ENCODE results near the gene VAT1L.

VAT1L gene

GRCh38 chr16:77836801-77837200 is 48.4 kb downstream of the VAT1L start:
- Mint-ChIP-seq H3K27me3 (no peaks in the 10 kb centered on the region), H3K4me1 (no peaks in the 10 kb centered on the region), H3K9me3 (no peaks in the 10 kb centered on the region), H3K27ac (no peak overlapping the region), H3K4me3 (no peak overlapping the region), H3K36me3 (no peaks in the 10 kb centered on the region)
- no peak for DNase-seq
- CTCF ChIA-PET: no interaction called here

GRCh38 chr16:77838597-77839255 is 50.4 kb downstream of the VAT1L start:
- Mint-ChIP-seq H3K27ac (no peak overlapping the region), H3K9me3 (no peaks in the 10 kb centered on the region), H3K36me3 (no peaks in the 10 kb centered on the region), H3K4me1 (no peaks in the 10 kb centered on the region), H3K4me3 (no peak overlapping the region), H3K27me3 (no peaks in the 10 kb centered on the region)
- CTCF ChIA-PET: no interaction called here
- no peak for DNase-seq

- Mint-ChIP-seq H3K9me3 (no peaks in the 10 kb centered on the region), H3K4me1 (no peaks in the 10 kb centered on the region), H3K4me3 (no peak overlapping the region), H3K27ac (no peak overlapping the region), H3K36me3 (no peaks in the 10 kb centered on the region), H3K27me3 (no peaks in the 10 kb centered on the region)
- DNase-seq: no peak
- CTCF ChIA-PET: no interaction called here
These were observed 51.7 kb downstream of the VAT1L start for GRCh38 chr16:77840093-77840492.

DNA sequence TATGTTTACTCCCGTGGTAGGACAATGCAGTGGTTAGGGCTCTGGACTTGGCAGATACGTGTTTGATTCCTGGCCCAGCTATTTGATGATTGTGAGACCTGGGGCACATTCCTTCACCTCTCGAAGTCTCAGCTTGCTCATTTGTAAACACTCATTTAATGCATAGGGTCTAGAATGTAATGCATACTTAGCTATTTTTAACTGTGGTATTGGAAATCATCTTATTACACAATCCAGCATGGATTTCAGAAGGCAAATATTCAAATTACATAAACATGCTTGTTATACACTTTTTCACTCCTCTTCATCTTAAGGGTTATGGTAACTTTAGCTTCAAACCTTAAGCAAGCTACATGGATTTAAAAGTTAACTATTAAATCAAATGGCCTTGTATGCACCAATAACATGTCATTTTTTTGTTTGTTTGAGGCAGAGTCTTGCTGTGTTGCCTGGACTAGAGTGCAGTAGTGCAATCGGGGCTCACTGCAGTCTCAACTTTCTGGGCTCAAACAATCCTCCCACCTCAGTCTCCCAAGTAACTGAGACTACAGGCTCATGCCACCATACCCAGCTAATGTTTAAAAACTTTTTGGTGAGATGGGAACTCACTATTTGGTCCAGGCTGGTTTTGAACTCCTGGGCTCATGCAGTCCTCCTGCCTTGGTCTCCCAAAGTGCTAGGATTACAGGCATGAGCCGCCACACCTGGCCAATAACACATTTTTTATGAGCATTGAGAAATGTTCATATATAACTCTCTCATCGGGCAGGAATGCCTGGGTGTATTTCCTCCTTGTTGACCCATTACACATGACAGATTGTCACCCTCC is 52.5 kb downstream of the VAT1L start:
- Mint-ChIP-seq H3K27me3 (no peaks in the 10 kb centered on the region), H3K27ac (no peak overlapping the region), H3K36me3 (no peaks in the 10 kb centered on the region), H3K4me1 (no peaks in the 10 kb centered on the region), H3K4me3 (no peak overlapping the region), H3K9me3 (no peaks in the 10 kb centered on the region)
- CTCF ChIA-PET: interaction anchor here (1.0 kb wide), 1 partner anchor 103 kb away, joined by 6 read pairs; no protein-coding TSS in a partner anchor
- no peak for DNase-seq

DNA sequence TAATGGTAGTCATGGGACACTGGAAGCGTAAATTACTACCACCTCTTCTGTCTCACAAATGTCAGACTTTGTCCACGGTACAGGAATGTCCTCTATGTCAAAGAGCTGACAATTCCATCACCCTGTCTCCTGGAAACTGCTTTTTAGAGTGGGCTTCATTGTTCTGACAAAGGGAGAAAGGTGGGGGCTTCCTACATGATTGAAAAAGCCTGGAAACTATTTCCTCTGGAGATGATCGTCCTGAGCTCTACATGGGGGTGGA is 53.1 kb downstream of the VAT1L start:
- Mint-ChIP-seq H3K4me1 (no peaks in the 10 kb centered on the region), H3K27ac (no peak overlapping the region), H3K9me3 (no peaks in the 10 kb centered on the region), H3K27me3 (no peaks in the 10 kb centered on the region), H3K36me3 (no peaks in the 10 kb centered on the region), H3K4me3 (no peak overlapping the region)
- DNase-seq: no peak
- CTCF ChIA-PET: interaction anchor here (1.0 kb wide), 1 partner anchor 102 kb away, joined by 6 read pairs; no protein-coding TSS in a partner anchor

DNA sequence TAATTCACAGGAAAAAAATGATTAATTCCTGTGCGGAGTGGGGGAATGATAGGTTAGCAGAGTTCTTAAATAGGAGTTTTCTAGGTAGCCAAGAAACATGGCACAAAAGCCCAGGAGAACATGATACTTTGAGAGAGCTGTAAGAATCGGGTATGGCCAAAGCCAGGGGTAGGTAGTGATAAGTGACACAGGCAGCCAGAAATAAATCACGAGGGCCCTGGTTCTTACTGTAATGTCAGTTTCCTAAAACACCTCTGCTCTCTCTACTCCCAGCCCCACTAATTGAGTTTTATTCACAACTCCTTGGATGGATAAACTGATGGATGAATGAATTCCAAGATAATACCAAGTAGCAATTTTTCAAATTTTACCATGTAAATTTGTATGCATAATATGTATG is 54.1 kb downstream of the VAT1L start:
- no peak for DNase-seq
- CTCF ChIA-PET: no interaction called here
- no peaks in the 10 kb centered on the region for H3K9me3 Mint-ChIP-seq
- H3K4me1 Mint-ChIP-seq: no peaks in the 10 kb centered on the region
- no peak overlapping the region for H3K27ac Mint-ChIP-seq
- no peak overlapping the region for H3K4me3 Mint-ChIP-seq
- no peaks in the 10 kb centered on the region for H3K27me3 Mint-ChIP-seq
- H3K36me3 Mint-ChIP-seq: no peaks in the 10 kb centered on the region

GRCh38 chr16:77843405-77843804 is 55.0 kb downstream of the VAT1L start:
- CTCF ChIA-PET: no interaction called here
- Mint-ChIP-seq H3K27ac (no peak overlapping the region), H3K9me3 (no peaks in the 10 kb centered on the region), H3K4me3 (no peak overlapping the region), H3K27me3 (no peaks in the 10 kb centered on the region), H3K4me1 (no peaks in the 10 kb centered on the region), H3K36me3 (no peaks in the 10 kb centered on the region)
- no peak for DNase-seq

- Mint-ChIP-seq H3K4me3 (no peak overlapping the region), H3K27ac (no peak overlapping the region), H3K27me3 (no peaks in the 10 kb centered on the region), H3K9me3 (no peaks in the 10 kb centered on the region), H3K4me1 (no peaks in the 10 kb centered on the region), H3K36me3 (no peaks in the 10 kb centered on the region)
- DNase-seq: no peak
- CTCF ChIA-PET: no interaction called here
These were observed 56.4 kb downstream of the VAT1L start for GRCh38 chr16:77844801-77845200.

- H3K27ac Mint-ChIP-seq: no peak overlapping the region
- no peaks in the 10 kb centered on the region for H3K4me1 Mint-ChIP-seq
- no peaks in the 10 kb centered on the region for H3K9me3 Mint-ChIP-seq
- DNase-seq: no peak
- H3K27me3 Mint-ChIP-seq: no peaks in the 10 kb centered on the region
- CTCF ChIA-PET: no interaction called here
- no peak overlapping the region for H3K4me3 Mint-ChIP-seq
- H3K36me3 Mint-ChIP-seq: no peaks in the 10 kb centered on the region
These were observed 61.4 kb downstream of the VAT1L start for GRCh38 chr16:77849646-77850258.

GRCh38 chr16:77850636-77851333 is 62.4 kb downstream of the VAT1L start:
- H3K9me3 Mint-ChIP-seq: no peaks in the 10 kb centered on the region
- no peak overlapping the region for H3K27ac Mint-ChIP-seq
- CTCF ChIA-PET: interaction anchor here (1.2 kb wide), 1 partner anchor 152 kb away, joined by 3 read pairs; no protein-coding TSS in a partner anchor
- DNase-seq: no peak
- H3K4me1 Mint-ChIP-seq: no peaks in the 10 kb centered on the region
- H3K27me3 Mint-ChIP-seq: no peaks in the 10 kb centered on the region
- no peaks in the 10 kb centered on the region for H3K36me3 Mint-ChIP-seq
- no peak overlapping the region for H3K4me3 Mint-ChIP-seq

- Mint-ChIP-seq H3K36me3 (no peaks in the 10 kb centered on the region), H3K27ac (no peak overlapping the region), H3K4me3 (no peak overlapping the region), H3K27me3 (no peaks in the 10 kb centered on the region), H3K9me3 (no peaks in the 10 kb centered on the region), H3K4me1 (no peaks in the 10 kb centered on the region)
- DNase-seq: no peak
- CTCF ChIA-PET: no interaction called here
These were observed 64.8 kb downstream of the VAT1L start for GRCh38 chr16:77853161-77853560.

- Mint-ChIP-seq H3K36me3 (no peaks in the 10 kb centered on the region), H3K9me3 (no peaks in the 10 kb centered on the region), H3K4me1 (no peaks in the 10 kb centered on the region), H3K27ac (no peak overlapping the region), H3K4me3 (no peak overlapping the region), H3K27me3 (no peaks in the 10 kb centered on the region)
- CTCF ChIA-PET: no interaction called here
- no peak for DNase-seq
These were observed 68.2 kb downstream of the VAT1L start for GRCh38 chr16:77856438-77857160.

- no peak for DNase-seq
- H3K27ac Mint-ChIP-seq: no peak overlapping the region
These were observed 69.7 kb downstream of the VAT1L start for GRCh38 chr16:77858060-77858459.

More at GRCh38 chr16:77858060-77858459, 69.7 kb downstream of the VAT1L start:
- Mint-ChIP-seq H3K36me3 (no peaks in the 10 kb centered on the region), H3K4me3 (no peak overlapping the region), H3K4me1 (no peaks in the 10 kb centered on the region), H3K27me3 (no peaks in the 10 kb centered on the region), H3K9me3 (no peaks in the 10 kb centered on the region)
- CTCF ChIA-PET: no interaction called here

Data from activated naive CD4-positive, alpha-beta T cell treated with anti-CD3 and anti-CD28 coated beads, Interleukin-2, amount 10 ng/mL, durations not matched to agents 7 days and 5 days (primary cell).